Kidney (tissue), 14 donors: Measurements from ENCODE around the gene ME1. TPM values are rescaled to one million over a fixed set of nuclear protein-coding genes. Genes with fewer than 3 reads are reported as not detected.

Source experiments
- DNase-seq, 5 donors: peaks; one replicate each; pipeline ENCODE4 v3.0.0-alpha.2; 2013 to 2020
- FAIRE-seq: peaks from 2 replicates; lab custom pipeline; 2012; peaks lifted over from hg19 to GRCh38; lab: Jason Lieb, UNC
- H3K27ac ChIP-seq, 2 donors: one replicate each; pipeline ENCODE4 v1.7.0; 2013; ENCODE audit warnings: low read depth in 2 of 2, low read length in 2 of 2, inconsistent platforms in 1 of 2
- H3K27me3 ChIP-seq: one replicate; pipeline ENCODE4 v1.7.1; 2013; ENCODE audit warnings: low read length, inconsistent platforms; ENCODE audit not compliant: control insufficient read depth, insufficient read depth
- H3K36me3 ChIP-seq, 3 donors: one replicate each; pipeline versions ENCODE4 v1.7.0 to v1.7.1; 2013; ENCODE audit warnings: low read length in 3 of 3, control low read depth in 1 of 3, inconsistent platforms in 1 of 3; ENCODE audit not compliant: insufficient read depth in 3 of 3, control insufficient read depth in 2 of 3
- H3K4me1 ChIP-seq, 3 donors: one replicate each; pipeline versions ENCODE4 v1.7.0 to v1.7.1; 2013; ENCODE audit warnings: low read length in 3 of 3, inconsistent platforms in 1 of 3, low read depth in 1 of 3; ENCODE audit not compliant: control insufficient read depth in 2 of 3, insufficient read depth in 2 of 3
- H3K4me3 ChIP-seq, 3 donors: one replicate each; pipeline versions ENCODE4 v1.7.0 to v1.8.1; 2013; ENCODE audit warnings: low read length in 3 of 3, control low read depth in 1 of 3, inconsistent platforms in 1 of 3
- H3K9ac ChIP-seq, 3 donors: one replicate each; pipeline versions ENCODE4 v1.7.0 to v1.7.1; 2013; ENCODE audit warnings: low read length in 3 of 3, control low read depth in 1 of 3, inconsistent platforms in 1 of 3
- H3K9me3 ChIP-seq, 3 donors: one replicate each; pipeline versions ENCODE4 v1.7.0 to v1.7.1; 2013; ENCODE audit warnings: low read length in 3 of 3, control low read depth in 1 of 3, inconsistent platforms in 1 of 3; ENCODE audit not compliant: control insufficient read depth in 2 of 3, insufficient read depth in 1 of 3
- intact Hi-C: fragments of 100-400 bp; cut with DNase I; formaldehyde crosslinking; loops from one replicate; pipeline ENCODE4 v1.11.1; 2022
- polyA plus RNA-seq: library from polyadenylated mRNA; stranded (reverse); fragments of 350-450 nt; fragmentation: Illumina TruSeq; extraction: RNeasy Lipid Tissue Mini Kit (QIAGEN cat#74804); gene quantifications from one replicate; pipeline ENCODE4 v1.2.3, GENCODE V29; 2014; ENCODE audit warnings: low read depth, low replicate concordance; ENCODE audit not compliant: insufficient read depth
- total RNA-seq: library from RNA; stranded (reverse); fragmentation: NEBNext Ultra II Directional; extraction: Animal tissue kit (Norgen Biotek cat#: 25700); gene quantifications from one replicate; pipeline ENCODE4 v1.2.1, GENCODE V29; 2021
- TF ChIP-seq, protein P1 (sequence below): IDR thresholded peaks from 3 replicates; pipeline ENCODE4 v1.5.1; 2012; ENCODE audit warnings: mild to moderate bottlenecking, moderate library complexity, borderline replicate concordance; ENCODE audit not compliant: insufficient read depth; ENCODE audit errors: extremely low read depth
- donor health status: control.
- donor health status: control.
- donor health status: control.
- donor health status: control.
- donor health status: control.
- donor health status: DM: yes; HTN: yes; CAD: no.
- donor health status: Normal renal cell carcinoma (clear cell type).

The ME1 gene
- total and polyA plus RNA-seq, 2 donors from 2014 or later = 3.3 to 5.5 TPM

- H3K36me3 ChIP-seq = no peaks in the 10 kb centered on the region
- H3K27me3 ChIP-seq = no peaks in the 10 kb centered on the region
- intact Hi-C loops = no loop called here
- no peak overlapping the region for H3K9ac ChIP-seq
- TF ChIP-seq, protein P1, sequence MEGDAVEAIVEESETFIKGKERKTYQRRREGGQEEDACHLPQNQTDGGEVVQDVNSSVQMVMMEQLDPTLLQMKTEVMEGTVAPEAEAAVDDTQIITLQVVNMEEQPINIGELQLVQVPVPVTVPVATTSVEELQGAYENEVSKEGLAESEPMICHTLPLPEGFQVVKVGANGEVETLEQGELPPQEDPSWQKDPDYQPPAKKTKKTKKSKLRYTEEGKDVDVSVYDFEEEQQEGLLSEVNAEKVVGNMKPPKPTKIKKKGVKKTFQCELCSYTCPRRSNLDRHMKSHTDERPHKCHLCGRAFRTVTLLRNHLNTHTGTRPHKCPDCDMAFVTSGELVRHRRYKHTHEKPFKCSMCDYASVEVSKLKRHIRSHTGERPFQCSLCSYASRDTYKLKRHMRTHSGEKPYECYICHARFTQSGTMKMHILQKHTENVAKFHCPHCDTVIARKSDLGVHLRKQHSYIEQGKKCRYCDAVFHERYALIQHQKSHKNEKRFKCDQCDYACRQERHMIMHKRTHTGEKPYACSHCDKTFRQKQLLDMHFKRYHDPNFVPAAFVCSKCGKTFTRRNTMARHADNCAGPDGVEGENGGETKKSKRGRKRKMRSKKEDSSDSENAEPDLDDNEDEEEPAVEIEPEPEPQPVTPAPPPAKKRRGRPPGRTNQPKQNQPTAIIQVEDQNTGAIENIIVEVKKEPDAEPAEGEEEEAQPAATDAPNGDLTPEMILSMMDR = no peak
- H3K4me1 ChIP-seq = no peaks in the 10 kb centered on the region
- no peaks in the 10 kb centered on the region for H3K9me3 ChIP-seq
- no peak overlapping the region for H3K4me3 ChIP-seq
- FAIRE-seq (no peak), DNase-seq (no peak)
- no peak overlapping the region for H3K27ac ChIP-seq
These were observed 41.2 kb downstream of the ME1 start for GRCh38 chr6:83389606-83390005.

DNA sequence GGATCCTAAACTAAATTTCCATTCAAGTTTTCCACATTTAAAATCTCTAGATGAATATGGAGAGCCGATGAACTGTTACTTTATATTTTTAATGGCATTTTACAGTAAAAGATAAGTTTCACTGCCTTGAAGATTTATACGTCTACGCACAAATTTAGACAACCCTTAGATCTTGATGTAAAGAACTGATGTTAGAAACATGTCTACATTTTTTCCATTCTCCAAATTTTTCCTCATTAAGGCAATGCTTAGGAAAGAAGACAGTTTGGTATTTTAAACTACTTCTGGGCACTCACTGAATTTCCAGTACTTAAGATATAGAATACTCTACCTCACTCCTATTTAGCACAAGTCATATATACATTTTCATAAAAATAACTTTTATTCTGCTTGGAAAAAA, 45.4 kb downstream of the ME1 start:
- intact Hi-C loops = no loop called here
- Histone ChIP-seq H3K9ac (no peak overlapping the region), H3K4me3 (no peak overlapping the region), H3K36me3 (no peaks in the 10 kb centered on the region), H3K27me3 (no peaks in the 10 kb centered on the region), H3K9me3 (no peaks in the 10 kb centered on the region), H3K27ac (no peak overlapping the region), H3K4me1 (no peaks in the 10 kb centered on the region)
- FAIRE-seq (no peak), DNase-seq (no peak)
- TF ChIP-seq, protein P1 = no peak

- no peak for FAIRE-seq
- Histone ChIP-seq H3K4me1 (no peaks in the 10 kb centered on the region), H3K9me3 (no peaks in the 10 kb centered on the region), H3K9ac (no peak overlapping the region), H3K27ac (no peak overlapping the region), H3K4me3 (no peak overlapping the region), H3K36me3 (no peaks in the 10 kb centered on the region), H3K27me3 (no peaks in the 10 kb centered on the region)
- intact Hi-C loops = no loop called here
- TF ChIP-seq, protein P1 = no peak
- DNase-seq = no peak
These were observed 46.1 kb downstream of the ME1 start for GRCh38 chr6:83384751-83385150.

DNA sequence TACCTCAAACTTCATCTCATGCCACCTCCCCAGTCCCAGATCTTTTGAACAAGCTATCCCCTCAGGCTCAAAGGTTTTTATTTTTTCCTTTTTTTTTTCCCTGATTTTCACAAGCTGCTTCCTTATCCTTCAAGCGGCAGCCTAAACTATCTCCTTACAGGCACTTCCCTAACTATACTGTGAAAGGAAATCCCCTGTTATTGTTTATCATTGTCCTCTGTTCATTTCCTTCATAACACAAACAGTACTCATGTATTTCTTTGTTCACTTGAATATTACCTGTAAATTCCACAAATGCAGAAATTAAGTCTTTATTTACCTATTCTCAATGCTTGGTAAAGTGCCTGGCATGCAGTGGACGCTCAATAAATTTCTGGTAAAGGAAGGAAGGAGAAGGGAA, 48.9 kb downstream of the ME1 start:
- no peaks in the 10 kb centered on the region for H3K9me3 ChIP-seq
- no peak overlapping the region for H3K4me3 ChIP-seq
- DNase-seq = no peak
- no peaks in the 10 kb centered on the region for H3K4me1 ChIP-seq
- TF ChIP-seq, protein P1 = no peak
- intact Hi-C loops = no loop called here
- H3K36me3 ChIP-seq = no peaks in the 10 kb centered on the region
- FAIRE-seq = no peak
- no peak overlapping the region for H3K9ac ChIP-seq
- H3K27ac ChIP-seq = no peak overlapping the region
- H3K27me3 ChIP-seq = no peaks in the 10 kb centered on the region
